HEK293 (cell line): Measurements from ENCODE around the gene RNF6.

Experiments
- CTCF ChIA-PET: fragments of 350-600 bp; formaldehyde crosslinking; extraction: SDS; loops from one replicate; lab custom pipeline; 2021; ENCODE audit warnings: antibody characterized with exemption; lab: Yijun Ruan, JAX
- POLR2A ChIA-PET: fragments of 300-600 bp; formaldehyde crosslinking; extraction: SDS; loops from one replicate; lab custom pipeline; 2020; ENCODE audit warnings: antibody characterized with exemption, inconsistent platforms; lab: Yijun Ruan, JAX
- H3K27ac ChIP-seq: fragments of 200-500 bp; sonication (Bioruptor generic); 2 replicates; pipeline ENCODE4 v1.5.1; 2014; ENCODE audit warnings: low read depth, low read length, control low read depth, inconsistent platforms; ENCODE audit errors: extremely low read depth
- H3K36me3 ChIP-seq, 2 experiments: fragments of 200-500 bp in 1 of 2; sonication (Bioruptor generic) in 1 of 2; 1 replicate in 1 of 2; 2 replicates in 1 of 2; pipeline ENCODE4 v1.5.1; 2014 to 2017; ENCODE audit warnings: inconsistent platforms in 2 of 2, low read length in 2 of 2; ENCODE audit not compliant: control insufficient read depth in 2 of 2, insufficient read depth in 1 of 2
- H3K4me1 ChIP-seq: fragments of 200-500 bp; sonication (Bioruptor generic); 2 replicates; pipeline ENCODE4 v1.5.1; 2014; ENCODE audit warnings: mild to moderate bottlenecking, low read length, inconsistent platforms; ENCODE audit not compliant: control insufficient read depth, insufficient read depth
- H3K4me3 ChIP-seq: 2 replicates; pipeline ENCODE4 v1.5.1; 2011; ENCODE audit warnings: low read depth, mild to moderate bottlenecking, control low read depth, low read length, moderate library complexity
- H3K9me3 ChIP-seq: fragments of 200-500 bp; sonication (Bioruptor generic); 2 replicates; pipeline ENCODE4 v1.5.1; 2014; ENCODE audit warnings: low read depth, low read length, inconsistent platforms; ENCODE audit not compliant: control insufficient read depth, insufficient read depth
- GLIS2 ChIP-seq: fragments of 450-650 bp; formaldehyde crosslinking; IDR thresholded peaks from 2 replicates; pipeline ENCODE4 v1.5.1; 2016; ENCODE audit warnings: missing biosample characterization, missing genetic modification characterization
- HOXA7 ChIP-seq: sonication (generic); formaldehyde crosslinking; IDR thresholded peaks from 2 replicates; pipeline ENCODE4 v1.8.1; 2022; ENCODE audit warnings: missing genetic modification reagents, borderline replicate concordance
- HOXC10 ChIP-seq: sonication (generic); formaldehyde crosslinking; IDR thresholded peaks from 2 replicates; pipeline ENCODE4 v1.8.1; 2023; ENCODE audit warnings: mild to moderate bottlenecking, missing genetic modification reagents
- KLF7 ChIP-seq: fragments of 450-650 bp; formaldehyde crosslinking; IDR thresholded peaks from 2 replicates; pipeline ENCODE4 v1.5.1; 2016; ENCODE audit warnings: missing biosample characterization, missing genetic modification characterization, borderline replicate concordance
- KLF8 ChIP-seq: fragments of 450-650 bp; formaldehyde crosslinking; IDR thresholded peaks from 2 replicates; pipeline ENCODE4 v1.5.1; 2016; ENCODE audit warnings: missing biosample characterization, missing genetic modification characterization
- PRDM4 ChIP-seq: fragments of 450-650 bp; formaldehyde crosslinking; IDR thresholded peaks from 2 replicates; pipeline ENCODE4 v1.5.1; 2017; ENCODE audit warnings: missing biosample characterization, missing genetic modification characterization
- SP7 ChIP-seq: fragments of 450-650 bp; formaldehyde crosslinking; IDR thresholded peaks from 2 replicates; pipeline ENCODE4 v1.5.1; 2016; ENCODE audit warnings: missing biosample characterization, missing genetic modification characterization
- ZBTB48 ChIP-seq: fragments of 450-650 bp; formaldehyde crosslinking; IDR thresholded peaks from 2 replicates; pipeline ENCODE4 v1.5.1; 2016; ENCODE audit warnings: missing biosample characterization, missing genetic modification characterization
- ZEB2 ChIP-seq: fragments of 450-650 bp; formaldehyde crosslinking; IDR thresholded peaks from 2 replicates; pipeline ENCODE4 v1.5.1; 2016; ENCODE audit warnings: missing biosample characterization, missing genetic modification characterization
- ZIC2 ChIP-seq: fragments of 450-650 bp; formaldehyde crosslinking; IDR thresholded peaks from 2 replicates; pipeline ENCODE4 v1.5.1; 2016; ENCODE audit warnings: missing biosample characterization, missing genetic modification characterization
- ZNF16 ChIP-seq: fragments of 450-650 bp; formaldehyde crosslinking; IDR thresholded peaks from 2 replicates; pipeline ENCODE4 v1.5.1; 2016; ENCODE audit warnings: low read depth, missing biosample characterization, missing genetic modification characterization
- ZNF280C ChIP-seq: fragments of 450-650 bp; formaldehyde crosslinking; IDR thresholded peaks from 2 replicates; pipeline ENCODE4 v1.5.1; 2016; ENCODE audit warnings: missing biosample characterization, missing genetic modification characterization
- ZNF341 ChIP-seq: fragments of 450-650 bp; formaldehyde crosslinking; IDR thresholded peaks from 2 replicates; pipeline ENCODE4; 2016; ENCODE audit warnings: low read depth, missing biosample characterization, missing genetic modification characterization
- ZNF510 ChIP-seq: fragments of 450-650 bp; formaldehyde crosslinking; IDR thresholded peaks from 2 replicates; pipeline ENCODE4 v1.5.1; 2018; ENCODE audit warnings: mild to moderate bottlenecking, missing genetic modification characterization, missing biosample characterization; ENCODE audit not compliant: insufficient replicate concordance
- ZNF549 ChIP-seq: fragments of 450-650 bp; IDR thresholded peaks from 2 replicates; pipeline ENCODE4 v1.5.1; 2018; ENCODE audit warnings: missing biosample characterization, missing genetic modification characterization, mild to moderate bottlenecking, inconsistent platforms, moderate library complexity
- ZNF600 ChIP-seq: fragments of 450-650 bp; formaldehyde crosslinking; IDR thresholded peaks from 2 replicates; pipeline ENCODE4 v1.5.1; 2016; ENCODE audit warnings: missing biosample characterization, missing genetic modification characterization
- ZNF785 ChIP-seq: fragments of 450-650 bp; formaldehyde crosslinking; IDR thresholded peaks from 2 replicates; pipeline ENCODE4 v1.5.1; 2016; ENCODE audit warnings: missing biosample characterization, missing genetic modification characterization
- ZNF837 ChIP-seq: fragments of 450-650 bp; formaldehyde crosslinking; IDR thresholded peaks from 2 replicates; pipeline ENCODE4 v1.5.1; 2016; ENCODE audit warnings: missing biosample characterization, missing genetic modification characterization

The RNF6 gene

DNA sequence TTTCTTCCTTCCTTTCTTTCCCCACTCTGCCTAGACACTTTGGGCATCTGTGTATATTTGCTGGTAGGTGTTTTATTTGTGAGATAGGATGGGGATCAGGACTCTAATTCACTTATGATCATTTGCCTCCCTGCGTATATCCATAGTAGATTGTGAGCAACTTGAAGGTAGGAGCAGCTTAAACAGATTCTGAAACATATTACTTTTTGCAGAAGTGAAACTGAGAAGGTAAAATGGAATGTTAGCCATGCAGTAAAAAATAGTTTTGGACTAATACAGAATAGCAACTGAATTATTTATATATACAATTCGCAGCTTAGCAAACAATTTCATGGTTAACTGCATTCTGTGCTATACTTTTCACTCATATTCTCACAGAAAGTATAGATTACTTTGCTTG lies 38.7 kb downstream of the RNF6 start:
- Histone ChIP-seq H3K36me3 (no peaks in the 10 kb centered on the region), H3K4me3 (no peak overlapping the region), H3K27ac (no peak overlapping the region), H3K9me3 (no peaks in the 10 kb centered on the region)
- POLR2A ChIA-PET = no interaction called here
- TF ChIP-seq ZEB2 (tag by site-specific recombination) = no peak
- no peak for TF ChIP-seq ZNF341 (tag by site-specific recombination)
- TF ChIP-seq SP7 = no peak
- no peak for TF ChIP-seq HOXC10 (CRISPR knock-in tag)
- no peak for TF ChIP-seq ZNF785 (tag by site-specific recombination)
- TF ChIP-seq GLIS2 (tag by site-specific recombination) = no peak
- TF ChIP-seq KLF8 (tag by site-specific recombination) = no peak
- no peak for TF ChIP-seq ZNF600
- no peak for TF ChIP-seq KLF7 (tag by site-specific recombination)
- no peak for TF ChIP-seq HOXA7
- no peak for TF ChIP-seq ZIC2 (tag by site-specific recombination)
- no peak for TF ChIP-seq ZBTB48
- TF ChIP-seq, all 188 proteins: peak for 0
- CTCF ChIA-PET = interaction anchor here (0.5 to 4.8 kb wide), 7 partner anchors 25 to 689 kb away, joined by 3 to 52 read pairs (median 4); no protein-coding TSS in a partner anchor
- no peaks in the 10 kb centered on the region for H3K4me1 ChIP-seq

DNA sequence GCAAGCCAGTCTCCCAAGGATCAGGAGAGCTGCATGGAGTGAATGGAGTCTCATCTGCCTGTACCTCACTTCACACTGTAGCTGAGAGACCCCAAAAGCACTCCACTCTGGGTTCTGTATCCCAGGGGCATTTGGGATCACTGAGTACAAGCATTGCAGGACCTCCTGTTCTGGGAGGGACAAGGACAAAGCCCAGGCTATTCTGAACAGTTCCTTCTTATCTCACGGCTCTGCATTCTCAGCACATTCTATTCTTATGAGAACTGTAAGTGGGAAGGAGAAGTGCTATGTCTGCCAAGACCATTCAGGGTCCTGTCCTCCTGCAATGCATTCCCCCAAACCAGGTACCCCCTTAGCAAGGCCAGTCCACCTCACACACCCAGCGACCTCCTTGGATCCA lies 42.8 kb downstream of the RNF6 start:
- CTCF ChIA-PET = no interaction called here
- H3K9me3 ChIP-seq = no peaks in the 10 kb centered on the region

More for the DNA sequence above, 42.8 kb downstream of the RNF6 start:
- Histone ChIP-seq H3K4me3 (no peak overlapping the region), H3K36me3 (no peaks in the 10 kb centered on the region), H3K27ac (no peak overlapping the region), H3K4me1 (no peaks in the 10 kb centered on the region)
- no peak for TF ChIP-seq ZNF549
- TF ChIP-seq KLF8 (tag by site-specific recombination) = no peak
- no peak for TF ChIP-seq PRDM4 (tag by site-specific recombination)
- no peak for TF ChIP-seq ZNF16 (tag by site-specific recombination)
- TF ChIP-seq ZNF510 (tag by site-specific recombination) = no peak
- TF ChIP-seq ZNF837 (tag by site-specific recombination) = no peak
- TF ChIP-seq ZNF280C = no peak
- POLR2A ChIA-PET = no interaction called here
